NCI-H345 (cell line): ENCODE measurements around the gene HIVEP1.
"Not testable (repeated sequence)": the region's sequence is repeated elsewhere in the genome, so short reads cannot be mapped to it uniquely, and the experiment has no call there.

ENCODE experiments used
- DNase-seq: peaks from one replicate; lab custom pipeline; 2025; lab: John Stamatoyannopoulos, UW

The HIVEP1 gene

GRCh38 chr6:12090714-12091113 is 78.6 kb downstream of the HIVEP1 start:
- DNase-seq = no peak

GRCh38 chr6:12092762-12093161 is 80.7 kb downstream of the HIVEP1 start:
- no peak for DNase-seq

- DNase-seq = no peak
These were observed 82.6 kb downstream of the HIVEP1 start for GRCh38 chr6:12094689-12095088.

GRCh38 chr6:12096342-12096741 is 84.2 kb downstream of the HIVEP1 start:
- no peak for DNase-seq

GRCh38 chr6:12097791-12098190 is 85.7 kb downstream of the HIVEP1 start:
- no peak for DNase-seq

GRCh38 chr6:12099623-12100338 is 87.7 kb downstream of the HIVEP1 start:
- no peak for DNase-seq

GRCh38 chr6:12101048-12101447 is 88.9 kb downstream of the HIVEP1 start:
- no peak for DNase-seq

GRCh38 chr6:12101653-12102312 is 89.7 kb downstream of the HIVEP1 start:
- no peak for DNase-seq

GRCh38 chr6:12102350-12102749 is 90.2 kb downstream of the HIVEP1 start:
- DNase-seq = no peak

- no peak for DNase-seq
These were observed 91.0 kb downstream of the HIVEP1 start for GRCh38 chr6:12103158-12103557.

- DNase-seq = no peak
These were observed 93.2 kb downstream of the HIVEP1 start for GRCh38 chr6:12105271-12105670.

GRCh38 chr6:12108376-12108775 is 96.3 kb downstream of the HIVEP1 start:
- DNase-seq = not testable (repeated sequence)

GRCh38 chr6:12110523-12111362 is 98.6 kb downstream of the HIVEP1 start:
- no peak for DNase-seq

- no peak for DNase-seq
These were observed 99.2 kb downstream of the HIVEP1 start for GRCh38 chr6:12111363-12111670.

GRCh38 chr6:12112540-12113189 is 100.6 kb downstream of the HIVEP1 start:
- DNase-seq = no peak

- no peak for DNase-seq
These were observed 101.1 kb downstream of the HIVEP1 start for GRCh38 chr6:12113190-12113577.

- no peak for DNase-seq
These were observed 102.0 kb downstream of the HIVEP1 start for GRCh38 chr6:12114055-12114503.

- no peak for DNase-seq
These were observed 102.9 kb downstream of the HIVEP1 start for GRCh38 chr6:12115001-12115400.

GRCh38 chr6:12115492-12115891 is 103.4 kb downstream of the HIVEP1 start:
- no peak for DNase-seq

- no peak for DNase-seq
These were observed 104.2 kb downstream of the HIVEP1 start for GRCh38 chr6:12116264-12116800.

GRCh38 chr6:12116978-12117377 is 104.9 kb downstream of the HIVEP1 start:
- no peak for DNase-seq

GRCh38 chr6:12118607-12119006 is 106.5 kb downstream of the HIVEP1 start:
- DNase-seq = no peak
